ENCODE data around the gene UBASH3B.

The UBASH3B gene

DNA sequence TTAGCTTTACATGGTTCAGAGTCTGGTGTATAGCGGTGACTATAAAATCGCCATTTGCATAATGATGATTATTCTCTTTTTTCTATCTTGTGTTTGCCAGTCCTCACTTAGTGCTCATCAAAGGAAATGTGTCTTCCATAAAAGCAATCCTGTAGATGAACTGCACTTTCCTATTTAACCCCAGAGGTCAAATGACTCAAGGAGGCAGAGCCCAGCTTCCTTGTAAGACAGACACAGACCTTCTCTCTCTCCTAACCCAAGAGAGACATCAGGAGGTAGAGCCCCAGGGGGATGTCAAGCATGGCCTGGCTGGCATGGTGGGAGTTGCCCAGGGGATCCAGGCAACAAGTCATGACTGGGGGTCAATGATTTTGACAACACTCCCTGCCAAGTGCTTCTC, 135.9 kb downstream of the UBASH3B start:
- Histone ChIP-seq H3K4me2 (ENCODE audit: low read depth, low read length) (no peak overlapping the region), H3K4me1 (ENCODE audit: low read length) (no peaks in the 10 kb centered on the region), H3K27ac (ENCODE audit: low read length) (no peak overlapping the region), H2AFZ (ENCODE audit: low read length) (no peak overlapping the region), H3K27me3 (replicated peaks; ENCODE audit: insufficient read depth, low read length) (no peaks in the 10 kb centered on the region), H3F3A (ENCODE audit: insufficient read depth, low read length) (no peaks in the 10 kb centered on the region), H4K20me1 (ENCODE audit: insufficient read depth, low read length) (no peaks in the 10 kb centered on the region), H3K9ac (ENCODE audit: low read length) (no peak overlapping the region), H3K36me3 (replicated peaks; ENCODE audit: insufficient read depth, low read length) (no peaks in the 10 kb centered on the region), H3K79me2 (ENCODE audit: low read length) (no peaks in the 10 kb centered on the region), H3K4me3 (ENCODE audit: low read length) (no peak overlapping the region), H3K9me2 (replicated peaks; ENCODE audit: insufficient read depth, low read length) (no peaks in the 10 kb centered on the region), H3K9me3 (replicated peaks; ENCODE audit: insufficient read depth, low read length) (no peaks in the 10 kb centered on the region)
- DNase-seq, result no peak
- TF ChIP-seq EZH2phosphoT487 (IDR thresholded peaks at IDR 0.05; ENCODE audit: low read length) (no peak), EZH2 (optimal IDR thresholded peaks at IDR 0.05; ENCODE audit: low read depth, low read length) (no peak), CTCF (IDR thresholded peaks at IDR 0.05; ENCODE audit: low read length) (no peak)

- H3K4me3 ChIP-seq (ENCODE audit: low read length), result no peak overlapping the region
- no peak overlapping the region for H3K9ac ChIP-seq (ENCODE audit: low read length)
- H3K27me3 ChIP-seq (replicated peaks; ENCODE audit: insufficient read depth, low read length), result no peaks in the 10 kb centered on the region
- H3K4me1 ChIP-seq (ENCODE audit: low read length), result no peaks in the 10 kb centered on the region
- H3K9me2 ChIP-seq (replicated peaks; ENCODE audit: insufficient read depth, low read length), result no peaks in the 10 kb centered on the region
- no peaks in the 10 kb centered on the region for H4K20me1 ChIP-seq (ENCODE audit: insufficient read depth, low read length)
- H3K9me3 ChIP-seq (replicated peaks; ENCODE audit: insufficient read depth, low read length), result no peaks in the 10 kb centered on the region
- no peak overlapping the region for H3K27ac ChIP-seq (ENCODE audit: low read length)
- no peaks in the 10 kb centered on the region for H3K79me2 ChIP-seq (ENCODE audit: low read length)
- H2AFZ ChIP-seq (ENCODE audit: low read length), result no peak overlapping the region
- no peaks in the 10 kb centered on the region for H3F3A ChIP-seq (ENCODE audit: insufficient read depth, low read length)
- no peak overlapping the region for H3K4me2 ChIP-seq (ENCODE audit: low read depth, low read length)
- no peak for DNase-seq
- no peaks in the 10 kb centered on the region for H3K36me3 ChIP-seq (replicated peaks; ENCODE audit: insufficient read depth, low read length)
- TF ChIP-seq CTCF (IDR thresholded peaks at IDR 0.05; ENCODE audit: low read length) (no peak), EZH2 (optimal IDR thresholded peaks at IDR 0.05; ENCODE audit: low read depth, low read length) (no peak), EZH2phosphoT487 (IDR thresholded peaks at IDR 0.05; ENCODE audit: low read length) (no peak)
These were observed 136.3 kb downstream of the UBASH3B start for GRCh38 chr11:122791836-122792235.

- TF ChIP-seq EZH2phosphoT487 (IDR thresholded peaks at IDR 0.05; ENCODE audit: low read length) (no peak), EZH2 (optimal IDR thresholded peaks at IDR 0.05; ENCODE audit: low read depth, low read length) (no peak), CTCF (IDR thresholded peaks at IDR 0.05; ENCODE audit: low read length) (no peak)
- H3K4me1 ChIP-seq (ENCODE audit: low read length), result no peaks in the 10 kb centered on the region
- no peaks in the 10 kb centered on the region for H4K20me1 ChIP-seq (ENCODE audit: insufficient read depth, low read length)
- H3K9ac ChIP-seq (ENCODE audit: low read length), result no peak overlapping the region
- no peaks in the 10 kb centered on the region for H3K36me3 ChIP-seq (replicated peaks; ENCODE audit: insufficient read depth, low read length)
- no peak overlapping the region for H3K27ac ChIP-seq (ENCODE audit: low read length)
- no peak for DNase-seq
- H3K4me3 ChIP-seq (ENCODE audit: low read length), result no peak overlapping the region
- no peaks in the 10 kb centered on the region for H3F3A ChIP-seq (ENCODE audit: insufficient read depth, low read length)
- no peaks in the 10 kb centered on the region for H3K9me3 ChIP-seq (replicated peaks; ENCODE audit: insufficient read depth, low read length)
- H3K27me3 ChIP-seq (replicated peaks; ENCODE audit: insufficient read depth, low read length), result no peaks in the 10 kb centered on the region
- no peak overlapping the region for H3K4me2 ChIP-seq (ENCODE audit: low read depth, low read length)
- H2AFZ ChIP-seq (ENCODE audit: low read length), result no peak overlapping the region
- no peaks in the 10 kb centered on the region for H3K79me2 ChIP-seq (ENCODE audit: low read length)
- no peaks in the 10 kb centered on the region for H3K9me2 ChIP-seq (replicated peaks; ENCODE audit: insufficient read depth, low read length)
These were observed 138.0 kb downstream of the UBASH3B start for GRCh38 chr11:122793515-122793914.

Data from MM.1S (cell line).